ENCODE data around the gene CTSA.

- no peak for TF ChIP-seq EZH2 (IDR thresholded peaks at IDR 0.05; ENCODE audit: borderline replicate concordance)
- TF ChIP-seq, protein P1, sequence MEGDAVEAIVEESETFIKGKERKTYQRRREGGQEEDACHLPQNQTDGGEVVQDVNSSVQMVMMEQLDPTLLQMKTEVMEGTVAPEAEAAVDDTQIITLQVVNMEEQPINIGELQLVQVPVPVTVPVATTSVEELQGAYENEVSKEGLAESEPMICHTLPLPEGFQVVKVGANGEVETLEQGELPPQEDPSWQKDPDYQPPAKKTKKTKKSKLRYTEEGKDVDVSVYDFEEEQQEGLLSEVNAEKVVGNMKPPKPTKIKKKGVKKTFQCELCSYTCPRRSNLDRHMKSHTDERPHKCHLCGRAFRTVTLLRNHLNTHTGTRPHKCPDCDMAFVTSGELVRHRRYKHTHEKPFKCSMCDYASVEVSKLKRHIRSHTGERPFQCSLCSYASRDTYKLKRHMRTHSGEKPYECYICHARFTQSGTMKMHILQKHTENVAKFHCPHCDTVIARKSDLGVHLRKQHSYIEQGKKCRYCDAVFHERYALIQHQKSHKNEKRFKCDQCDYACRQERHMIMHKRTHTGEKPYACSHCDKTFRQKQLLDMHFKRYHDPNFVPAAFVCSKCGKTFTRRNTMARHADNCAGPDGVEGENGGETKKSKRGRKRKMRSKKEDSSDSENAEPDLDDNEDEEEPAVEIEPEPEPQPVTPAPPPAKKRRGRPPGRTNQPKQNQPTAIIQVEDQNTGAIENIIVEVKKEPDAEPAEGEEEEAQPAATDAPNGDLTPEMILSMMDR (IDR thresholded peaks at IDR 0.05; ENCODE audit: poor library complexity) = no peak
- TF ChIP-seq EZH2phosphoT487 (IDR thresholded peaks at IDR 0.05; ENCODE audit: low read depth, severe bottlenecking, unreplicated experiment) = no peak
Observed at GRCh38 chr20:45853484-45853883, 37.7 kb upstream of the CTSA start.

Measured in hepatocyte (in vitro differentiated cells).